H1 (cell line): ENCODE results near the gene ZNF385B. TPM values are rescaled to one million over a fixed set of nuclear protein-coding genes. Genes with fewer than 3 reads are reported as not detected.

Source experiments
- BRCA1 ChIP-seq: IDR thresholded peaks from 2 replicates; pipeline ENCODE4 v1.6.1; 2012; ENCODE audit warnings: low read depth, low read length, improper control_type of control experiment
- RBBP5 ChIP-seq: IDR thresholded peaks from 2 replicates; pipeline ENCODE4 v1.7.1; 2012; ENCODE audit warnings: low read depth, mild to moderate bottlenecking, inconsistent platforms, low read length, moderate library complexity, borderline replicate concordance
- SRF ChIP-seq: IDR thresholded peaks from 2 replicates; pipeline ENCODE4 v1.6.1; 2011; ENCODE audit warnings: mild to moderate bottlenecking, low read depth, low read length, moderate library complexity
- polyA plus RNA-seq, 7 experiments: library from polyadenylated mRNA; depleted of rRNA in 3 of 7; stranded (reverse) in 5 of 7; unstranded in 2 of 7; fragments of >200 nt in 5 of 7; fragments of 200-250 nt in 2 of 7; gene quantifications; 1 replicate in 5 of 7; 2 replicates in 1 of 7; 4 replicates in 1 of 7; pipeline versions ENCODE4 v1.2.1 to v1.2.3, GENCODE V29; 2011 to 2013; ENCODE audit warnings: missing spikeins in 2 of 7, mixed read lengths in 2 of 7
- total RNA-seq: library from RNA; stranded (reverse); fragmentation: NEBNext Ultra II Directional; extraction: Animal tissue kit (Norgen Biotek cat#: 25700); gene quantifications from 2 replicates; pipeline ENCODE4 v1.2.1, GENCODE V29; 2021

ZNF385B gene
- total and polyA plus RNA-seq, 2 of the 8 experiments (the other 6 are each of a cell fraction or from before 2014, with no cell fraction given), result 1.1 to 3.7 TPM

DNA sequence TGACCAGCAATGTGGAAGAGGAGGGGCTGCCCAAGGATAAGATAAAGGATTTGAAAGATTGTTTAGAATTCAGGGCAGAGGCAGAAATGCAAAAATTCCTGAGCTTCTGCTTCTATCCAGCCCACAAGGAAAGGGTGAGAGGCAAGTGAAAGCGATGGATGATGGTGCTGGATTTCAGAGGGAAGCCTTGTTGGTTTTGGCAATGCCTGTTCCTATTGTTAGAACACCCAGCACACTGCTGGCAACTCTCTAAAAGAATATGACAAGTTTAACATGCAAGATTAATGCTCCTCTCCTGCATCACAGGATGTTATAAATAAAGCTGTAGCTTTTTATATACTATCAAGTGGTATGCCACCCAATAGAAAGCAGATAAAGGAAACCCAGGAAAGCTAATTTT is 92.6 kb downstream of the ZNF385B start (continued):
- TF ChIP-seq BRCA1 (no peak), RBBP5 (no peak), SRF (no peak)
